ENCODE results near the gene MT1E.
"Not testable (repeated sequence)": the region's sequence is repeated elsewhere in the genome, so short reads cannot be mapped to it uniquely, and the experiment has no call there.

MT1E gene

GRCh38 chr16:56607675-56608042 is 17.9 kb upstream of the MT1E start:
- no peak for DNase-seq

- peak; percentile 40 for DNase-seq
Observed at GRCh38 chr16:56608043-56608875, 17.3 kb upstream of the MT1E start, which contains the start of gene MT2A. TSS of gene MT2A (plus strand) at chr16:56608584. CDS start at chr16:56608656, 72 bp downstream.

GRCh38 chr16:56608876-56609462 is 16.6 kb upstream of the MT1E start:
- no peak for DNase-seq

- no peak for DNase-seq
Observed at GRCh38 chr16:56609463-56609921, 16.1 kb upstream of the MT1E start.

GRCh38 chr16:56610017-56610608 is 15.5 kb upstream of the MT1E start:
- no peak for DNase-seq

- DNase-seq = no peak
Observed at GRCh38 chr16:56610609-56611111, 14.9 kb upstream of the MT1E start.

- DNase-seq = no peak
Observed at GRCh38 chr16:56611281-56611833, 14.2 kb upstream of the MT1E start.

- no peak for DNase-seq
Observed at GRCh38 chr16:56613706-56614105, 11.9 kb upstream of the MT1E start.

GRCh38 chr16:56614549-56614991 is 11.0 kb upstream of the MT1E start:
- no peak for DNase-seq

GRCh38 chr16:56615353-56615752 is 10.2 kb upstream of the MT1E start:
- no peak for DNase-seq

GRCh38 chr16:56616608-56617211 is 8.9 kb upstream of the MT1E start:
- DNase-seq = no peak

GRCh38 chr16:56617212-56618085 is 8.1 kb upstream of the MT1E start:
- no peak for DNase-seq

GRCh38 chr16:56618138-56618537 is 7.4 kb upstream of the MT1E start:
- no peak for DNase-seq

- DNase-seq = no peak
Observed at GRCh38 chr16:56620339-56620897, 5.2 kb upstream of the MT1E start.

GRCh38 chr16:56621665-56622445 is 3.7 kb upstream of the MT1E start:
- not testable (repeated sequence) for DNase-seq

- DNase-seq = not testable (repeated sequence)
Observed at GRCh38 chr16:56623184-56623583, 2.4 kb upstream of the MT1E start.

GRCh38 chr16:56623637-56624036 is 1.9 kb upstream of the MT1E start:
- DNase-seq = no peak

- DNase-seq = no peak
Observed at GRCh38 chr16:56625943-56626654, 518 bp downstream of the MT1E start.

- DNase-seq = no peak
Observed at GRCh38 chr16:56626685-56627084, 1.1 kb downstream of the MT1E start.

All from NCI-H1417 treated with DMSO at 0.1 percent for 48 hours (cell line).